B cell (primary cell): ENCODE data around the gene FILIP1. TPM values are rescaled to one million over a fixed set of nuclear protein-coding genes. Genes with fewer than 3 reads are reported as not detected.

ENCODE experiments used
- ATAC-seq: fragments of 200-7000 bp; cut with Tn5 transposase; one replicate; pipeline ENCODE4 v1.10.0; 2021; ENCODE audit warnings: low read depth, mild to moderate bottlenecking, moderate number of reproducible peaks, moderate library complexity
- CTCF ChIA-PET: fragments of 350-600 bp; sonication (Branson Sonifier 250); formaldehyde crosslinking; loops from one replicate; lab custom pipeline; 2021; ENCODE audit warnings: antibody characterized with exemption, inconsistent platforms; lab: Charles Lee
- POLR2A ChIA-PET: fragments of 350-600 bp; sonication (Branson Sonifier 250); formaldehyde crosslinking; loops from one replicate; lab custom pipeline; 2021; ENCODE audit warnings: antibody characterized with exemption; lab: Charles Lee
- DNase-seq: peaks from one replicate; pipeline ENCODE4 v3.0.0; 2013
- H2AFZ ChIP-seq: 2 replicates; pipeline ENCODE4 v1.6.1; 2012; ENCODE audit warnings: mild to moderate bottlenecking, low read depth, low read length; ENCODE audit not compliant: insufficient read depth, poor library complexity, severe bottlenecking
- H3K27ac ChIP-seq, 2 donors: 1 replicate in 1 of 2; 2 replicates in 1 of 2; pipeline ENCODE4 v1.5.1; 2012 to 2013; ENCODE audit warnings: low read length in 2 of 2, mild to moderate bottlenecking in 2 of 2, moderate library complexity in 1 of 2
- H3K27me3 ChIP-seq, 4 experiments: fragments of 200-600 bp in 1 of 4; sonication (generic) in 1 of 4; replicated peaks in 1 of 4; 1 replicate in 2 of 4; 2 replicates in 2 of 4; pipeline versions ENCODE4 v1.6.1 to v1.7.0; 2013 to 2016; ENCODE audit warnings: low read length in 3 of 4, mild to moderate bottlenecking in 2 of 4, mixed read lengths in 1 of 4, moderate library complexity in 1 of 4; ENCODE audit not compliant: insufficient read depth in 4 of 4, control insufficient read depth in 3 of 4; ENCODE audit errors: control extremely low read depth in 1 of 4
- H3K36me3 ChIP-seq, 2 experiments: replicated peaks in 1 of 2; 1 replicate in 1 of 2; 2 replicates in 1 of 2; pipeline versions ENCODE4 v1.6.1 to v1.7.1; 2013; ENCODE audit warnings: low read length in 1 of 2; ENCODE audit not compliant: insufficient read depth in 2 of 2, control insufficient read depth in 1 of 2; ENCODE audit errors: control extremely low read depth in 1 of 2, extremely low read depth in 1 of 2
- H3K4me1 ChIP-seq, 2 donors: fragments of 200-600 bp in 1 of 2; sonication (generic) in 1 of 2; 1 replicate in 1 of 2; 2 replicates in 1 of 2; pipeline versions ENCODE4 v1.5.1 to v1.6.1; 2013 to 2017; ENCODE audit warnings: low read length in 2 of 2; ENCODE audit not compliant: control insufficient read depth in 2 of 2, insufficient read depth in 2 of 2
- H3K4me2 ChIP-seq: replicated peaks from 2 replicates; pipeline ENCODE3; 2012; ENCODE audit warnings: mild to moderate bottlenecking, low read depth, low read length; ENCODE audit not compliant: poor library complexity, severe bottlenecking
- H3K4me3 ChIP-seq, 5 experiments: fragments of 200-600 bp in 1 of 5; sonication (generic) in 1 of 5; 1 replicate in 3 of 5; 2 replicates in 2 of 5; pipeline versions ENCODE4 v1.5.1 to v1.7.0; 2011 to 2016; ENCODE audit warnings: low read length in 4 of 5, mild to moderate bottlenecking in 4 of 5, low read depth in 2 of 5, control low read depth in 1 of 5, moderate library complexity in 1 of 5; ENCODE audit not compliant: insufficient read depth in 1 of 5; ENCODE audit errors: control extremely low read depth in 1 of 5, extremely low read depth in 1 of 5
- H3K79me2 ChIP-seq: fragments of 200-600 bp; sonication (generic); one replicate; pipeline ENCODE4 v1.6.0; 2016; ENCODE audit warnings: low read length; ENCODE audit not compliant: control insufficient read depth, insufficient read depth
- H3K9ac ChIP-seq: fragments of 200-600 bp; sonication (generic); 2 replicates; pipeline ENCODE4 v1.6.1; 2017; ENCODE audit warnings: mild to moderate bottlenecking, low read length, moderate library complexity
- H3K9me3 ChIP-seq, 3 donors: one replicate each; pipeline versions ENCODE4 v1.6.1 to v1.7.1; 2013; ENCODE audit warnings: low read length in 2 of 3; ENCODE audit not compliant: control insufficient read depth in 2 of 3, insufficient read depth in 1 of 3; ENCODE audit errors: control extremely low read depth in 1 of 3
- H4K20me1 ChIP-seq: 2 replicates; pipeline ENCODE4 v1.6.0; 2012; ENCODE audit warnings: mild to moderate bottlenecking, low read length; ENCODE audit not compliant: insufficient read depth, control insufficient read depth, poor library complexity, severe bottlenecking
- H3K27ac Mint-ChIP-seq: one replicate; pipeline ENCODE4 v1.8.0; 2021; ENCODE audit warnings: mixed read lengths
- H3K27me3 Mint-ChIP-seq: one replicate; pipeline ENCODE4 v1.8.0; 2021; ENCODE audit warnings: mixed read lengths
- H3K4me1 Mint-ChIP-seq: one replicate; pipeline ENCODE4 v1.8.0; 2021; ENCODE audit warnings: mixed read lengths
- H3K4me3 Mint-ChIP-seq: one replicate; pipeline ENCODE4 v1.8.0; 2021; ENCODE audit warnings: mixed read lengths
- H3K9me3 Mint-ChIP-seq: one replicate; pipeline ENCODE4 v1.8.0; 2022; ENCODE audit warnings: mixed read lengths; ENCODE audit not compliant: insufficient read depth
- CTCF ChIP-seq: fragments of 200-600 bp; IDR thresholded peaks from one replicate; pipeline ENCODE4 v1.8.0; 2022; ENCODE audit warnings: antibody characterized with exemption, mild to moderate bottlenecking
- EZH2 ChIP-seq: IDR thresholded peaks from 2 replicates; pipeline ENCODE4 v1.6.1; 2012; ENCODE audit warnings: borderline replicate concordance, low read depth, mild to moderate bottlenecking, moderate library complexity, low read length; ENCODE audit not compliant: insufficient read depth, poor library complexity, severe bottlenecking
- WGBS: methylation state at CpG from one replicate; pipeline ENCODE4 v1.1.5; 2013; ENCODE audit warnings: missing lambda C conversion rate; ENCODE audit not compliant: insufficient coverage; 5-methylcytosine and 5-hydroxymethylcytosine counted together
- intact Hi-C: fragments of 100-400 bp; cut with micrococcal nuclease; formaldehyde crosslinking; loops from one replicate; pipeline ENCODE4 v1.10.0; 2022
- polyA plus RNA-seq: library from polyadenylated mRNA; depleted of rRNA; stranded (reverse); fragments of >200 nt; gene quantifications from 2 replicates; pipeline ENCODE4 v1.2.3, GENCODE V29; 2012
- total RNA-seq, 2 donors: library from RNA; stranded (reverse); fragments of 120-200 nt in 1 of 2; gene quantifications; 1 replicate in 1 of 2; 2 replicates in 1 of 2; pipeline versions ENCODE4 v1.2.3 to v1.2.4, GENCODE V29; 2013 to 2022

Gene FILIP1
- total and polyA plus RNA-seq, 2 donors (not counting 1 experiment from before 2014, with no cell fraction given) = not detected

DNA sequence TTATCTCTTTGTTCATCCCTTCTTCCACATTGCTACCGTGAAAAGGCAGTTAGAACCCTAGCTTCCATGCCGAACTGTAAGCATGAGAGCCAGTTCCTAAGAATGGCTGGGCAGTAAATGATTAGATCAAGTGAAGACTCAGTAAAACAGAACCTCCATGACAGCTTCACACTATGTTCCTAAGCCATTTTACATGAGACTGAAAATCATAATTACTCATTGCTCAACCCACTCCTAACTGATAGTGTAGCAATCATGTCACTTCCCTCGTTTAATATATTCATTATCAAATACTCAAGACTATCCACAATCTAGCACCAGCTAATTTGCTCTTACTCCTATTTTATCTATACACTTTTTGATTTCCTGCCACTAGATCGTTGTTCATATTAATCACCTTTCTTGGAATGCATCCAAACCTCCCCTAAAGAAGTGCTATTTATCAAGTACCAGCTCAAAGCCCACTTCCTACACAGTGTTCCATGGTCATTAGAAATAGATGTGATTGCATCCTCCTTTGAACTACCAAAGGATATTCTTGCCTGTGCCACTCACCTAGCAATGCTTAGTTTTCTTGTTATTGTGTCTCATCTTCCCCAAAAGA lies 215.0 kb downstream of the FILIP1 start:
- WGBS = 53% methylated on average over 3 of the region's 4 CpGs
- no peak for ATAC-seq
- POLR2A ChIA-PET = no interaction called here
- Histone ChIP-seq H3K27me3 (no peaks in the 10 kb centered on the region), H3K4me1 (peaks cover 6 to 18% of the 10 kb centered on the region in 2 donors), H3K4me2 (no peak overlapping the region), H4K20me1 (peaks cover 24% of the 10 kb centered on the region), H2AFZ (no peak overlapping the region), H3K79me2 (peaks cover 87% of the 10 kb centered on the region), H3K9ac (no peak overlapping the region), H3K4me3 (no peak overlapping the region), H3K9me3 (no peaks in the 10 kb centered on the region), H3K27ac (no peak overlapping the region), H3K36me3 (no peaks in the 10 kb centered on the region)
- intact Hi-C loops = no loop called here
- no peak for TF ChIP-seq EZH2
- no peak for TF ChIP-seq CTCF
- no peaks in the 10 kb centered on the region for H3K9me3 Mint-ChIP-seq
- no peak overlapping the region for H3K27ac Mint-ChIP-seq
- no peak overlapping the region for H3K4me3 Mint-ChIP-seq
- DNase-seq = no peak
- no peaks in the 10 kb centered on the region for H3K27me3 Mint-ChIP-seq
- CTCF ChIA-PET = interaction anchor here (1.0 to 2.4 kb wide), 3 partner anchors 11 to 19 kb away, joined by 3 to 14 read pairs (median 4); no protein-coding TSS in a partner anchor
- H3K4me1 Mint-ChIP-seq = peaks cover 52% of the 10 kb centered on the region

DNA sequence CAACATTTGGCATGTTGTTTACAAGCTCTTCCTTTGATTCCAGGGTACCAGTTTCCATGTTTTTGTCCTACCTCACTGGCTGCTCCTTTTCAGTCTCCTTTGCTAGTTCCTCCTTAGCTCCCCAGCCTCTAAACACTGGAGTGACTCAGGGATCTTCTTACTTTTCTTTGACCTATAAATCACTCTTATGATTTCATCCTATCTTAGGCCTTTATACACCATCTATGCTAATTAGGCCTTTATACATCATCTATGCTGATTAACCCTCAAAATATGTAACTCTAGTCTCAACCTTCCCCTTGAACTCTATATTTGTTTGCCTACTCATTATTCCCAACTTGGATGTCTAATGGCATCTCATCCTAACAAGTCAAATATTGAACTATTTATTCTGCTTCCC lies 218.5 kb downstream of the FILIP1 start:
- Histone ChIP-seq H3K4me3 (no peak overlapping the region), H3K9me3 (no peaks in the 10 kb centered on the region), H4K20me1 (peaks cover 29% of the 10 kb centered on the region), H3K79me2 (peaks cover 80% of the 10 kb centered on the region), H3K9ac (no peak overlapping the region), H3K4me2 (no peak overlapping the region), H2AFZ (no peak overlapping the region), H3K27me3 (no peaks in the 10 kb centered on the region), H3K36me3 (peaks cover 0 to 3% of the 10 kb centered on the region in 2 experiments), H3K4me1 (peaks cover 0 to 3% of the 10 kb centered on the region in 2 donors), H3K27ac (no peak overlapping the region)
- no peak for TF ChIP-seq EZH2
- TF ChIP-seq CTCF = no peak
- Mint-ChIP-seq H3K9me3 (no peaks in the 10 kb centered on the region), H3K27me3 (no peaks in the 10 kb centered on the region), H3K27ac (no peak overlapping the region), H3K4me3 (no peak overlapping the region), H3K4me1 (peaks cover 57% of the 10 kb centered on the region)
- DNase-seq (no peak), ATAC-seq (no peak)
- intact Hi-C loops = no loop called here
- ChIA-PET POLR2A (no interaction called here), CTCF (interaction anchor here (0.6 to 1.6 kb wide), 5 partner anchors 8 to 263 kb away, joined by 3 to 5 read pairs (median 3); partner anchors contain the start of gene COX7A2)
